GM19397 (cell line): ENCODE results near the gene KRT7.

Experiments used
- ATAC-seq: cut with Tn5 transposase; IDR thresholded peaks from one replicate; pipeline ENCODE4 v1.9.1; 2021; ENCODE audit warnings: mild to moderate bottlenecking, moderate library complexity; ENCODE audit not compliant: unreplicated experiment

KRT7 gene

GRCh38 chr12:52296572-52297215 is 63.7 kb downstream of the KRT7 start:
- no peak for ATAC-seq
